ENCODE measurements around the gene LHFPL2.

The LHFPL2 gene

DNA sequence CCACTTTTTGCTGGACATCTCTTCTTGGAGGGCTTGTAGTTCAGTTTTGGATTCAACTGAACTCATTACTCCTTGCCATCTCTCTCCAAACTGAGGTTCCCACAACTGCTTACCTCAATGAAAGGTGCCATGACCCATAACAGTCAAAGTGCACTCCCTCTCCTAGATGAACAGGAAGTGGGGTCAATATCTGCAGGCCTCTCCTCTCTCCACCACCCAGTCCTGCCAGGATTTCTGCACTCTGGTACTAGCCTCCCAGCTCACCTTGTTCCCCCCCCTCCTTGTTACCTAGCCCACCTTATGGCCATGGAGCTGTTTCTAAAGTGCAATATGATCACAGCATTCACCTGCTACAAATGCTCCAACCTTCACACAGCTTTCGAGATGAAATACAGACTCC is 5.9 kb downstream of the LHFPL2 start:
- no peak for DNase-seq

DNA sequence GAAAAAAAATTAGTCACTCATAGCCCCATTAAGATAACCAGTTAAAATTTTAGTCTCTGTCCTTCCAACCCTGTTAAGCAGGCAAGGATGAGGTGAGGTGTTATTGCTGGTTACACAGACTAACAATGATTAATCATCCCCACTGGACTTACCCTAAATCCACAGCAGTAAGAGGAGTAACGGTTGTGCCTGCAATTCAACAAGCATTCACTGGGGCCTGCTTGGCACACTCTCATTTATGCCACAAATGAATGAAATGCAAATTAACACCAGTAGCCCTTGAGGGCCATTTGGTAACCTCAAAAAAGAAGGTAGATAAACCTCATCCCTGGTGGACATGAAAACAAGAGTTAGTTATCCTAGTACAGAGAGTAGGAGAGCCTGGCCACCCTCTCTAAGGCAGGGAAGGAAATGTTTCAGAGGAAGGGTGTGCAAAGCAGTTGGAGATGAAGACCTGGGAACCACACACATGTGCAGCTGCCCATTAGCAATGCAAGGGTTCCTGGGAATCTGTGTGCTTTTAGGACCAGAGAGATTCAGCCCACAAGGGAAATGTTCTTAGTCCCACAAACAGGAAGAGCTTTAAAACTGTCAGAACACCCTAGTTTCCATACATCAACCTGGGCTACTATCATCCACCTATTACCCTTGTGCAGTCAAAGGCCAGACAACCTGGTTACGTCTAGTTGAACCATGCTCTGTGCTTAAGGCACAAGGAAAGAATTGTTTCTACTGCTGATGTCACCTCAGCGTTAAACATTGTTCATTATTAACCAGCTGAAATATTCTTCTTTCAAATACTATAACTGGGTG is 7.7 kb downstream of the LHFPL2 start:
- no peak for DNase-seq

DNA sequence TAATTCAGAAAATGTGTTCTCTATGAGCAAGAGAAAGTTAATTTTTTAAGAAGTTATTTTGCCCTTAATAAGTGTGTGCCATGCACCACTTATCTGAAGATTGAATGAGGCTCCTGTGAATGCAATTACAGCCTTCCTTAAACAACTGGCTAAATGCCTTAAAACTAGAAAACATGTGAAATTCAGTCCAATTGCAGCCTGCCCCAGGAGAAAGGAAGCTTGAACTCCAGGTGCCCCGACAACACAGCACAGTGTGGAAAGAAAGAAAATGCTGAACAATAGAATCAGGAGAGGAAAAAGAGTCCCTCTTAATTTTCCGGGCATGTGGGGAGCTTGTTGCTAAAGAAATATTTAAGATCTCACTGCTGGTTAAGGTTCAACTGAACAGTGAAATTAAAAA is 8.8 kb downstream of the LHFPL2 start:
- no peak for DNase-seq

DNA sequence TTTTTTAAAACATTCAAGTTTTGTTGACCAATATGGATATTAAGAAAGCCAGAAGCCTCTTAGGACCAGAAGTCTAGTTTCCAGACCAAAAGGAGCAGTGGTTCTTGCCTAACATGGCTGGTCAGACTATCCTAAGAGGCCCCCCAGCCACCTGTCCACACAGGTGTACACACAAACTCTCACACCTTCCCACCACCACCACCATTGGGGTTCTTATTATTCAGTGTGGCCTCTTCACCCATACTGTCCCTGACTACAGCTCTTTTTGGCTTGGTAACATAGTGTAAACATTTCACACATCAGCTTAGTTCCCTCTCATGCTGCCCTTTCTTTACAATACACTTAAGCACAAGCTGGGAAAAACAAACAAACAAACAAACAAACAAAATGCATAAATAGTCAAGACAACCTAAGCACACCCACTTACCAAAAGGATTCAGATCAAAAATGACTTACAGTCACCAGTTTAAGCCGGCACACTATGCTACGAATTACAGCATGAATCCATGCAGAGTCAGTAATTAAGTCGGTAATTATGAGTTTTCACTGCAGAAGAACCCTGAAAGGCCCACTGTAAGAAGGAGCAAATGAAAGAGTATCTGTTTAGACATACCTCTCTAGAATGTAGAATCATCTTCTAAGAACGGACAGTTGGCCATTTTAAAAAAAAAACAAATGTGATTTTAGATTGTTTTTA is 9.5 kb downstream of the LHFPL2 start:
- no peak for DNase-seq

DNA sequence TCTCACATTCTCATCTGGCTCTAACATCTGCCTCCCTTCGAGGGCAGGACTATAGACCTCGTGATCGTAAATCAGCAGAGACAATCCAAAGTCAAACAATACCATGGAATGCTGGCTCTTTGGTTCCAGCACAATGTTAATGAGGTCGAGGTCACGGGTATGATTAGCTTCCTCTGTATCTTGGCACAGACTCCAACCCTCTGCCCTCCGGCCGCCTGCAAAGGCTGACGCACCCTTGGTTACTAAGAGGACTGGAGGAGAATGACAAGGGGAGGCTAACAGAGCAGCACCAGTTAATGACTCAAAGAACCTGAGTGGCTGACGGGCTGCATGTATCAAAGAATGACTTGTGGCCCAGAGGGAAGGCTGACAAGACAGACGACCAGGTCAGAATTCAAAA is 10.1 kb downstream of the LHFPL2 start:
- peak in 22 of 56 donors; percentile 5 to 88 (median 24) for DNase-seq

DNA sequence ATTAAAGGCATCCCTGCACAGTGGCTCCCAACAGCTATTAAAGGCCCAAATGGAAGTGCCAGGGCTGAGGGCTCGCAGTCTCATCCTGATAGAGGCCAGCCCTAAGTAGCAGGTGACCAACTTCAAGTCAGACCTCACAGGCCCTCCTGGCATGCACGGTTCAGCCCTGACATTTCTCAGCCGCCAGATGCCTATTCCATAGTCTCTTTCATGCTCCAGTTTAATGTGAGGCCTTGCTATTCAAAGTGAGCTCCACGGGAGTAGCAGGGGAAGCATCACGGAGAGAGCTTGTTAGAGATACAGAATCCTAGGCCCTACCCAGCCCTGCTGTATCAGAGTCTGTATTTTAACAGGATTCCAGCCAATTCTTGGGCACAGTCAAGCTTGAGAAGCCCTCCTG is 11.1 kb downstream of the LHFPL2 start:
- no peak for DNase-seq

DNA sequence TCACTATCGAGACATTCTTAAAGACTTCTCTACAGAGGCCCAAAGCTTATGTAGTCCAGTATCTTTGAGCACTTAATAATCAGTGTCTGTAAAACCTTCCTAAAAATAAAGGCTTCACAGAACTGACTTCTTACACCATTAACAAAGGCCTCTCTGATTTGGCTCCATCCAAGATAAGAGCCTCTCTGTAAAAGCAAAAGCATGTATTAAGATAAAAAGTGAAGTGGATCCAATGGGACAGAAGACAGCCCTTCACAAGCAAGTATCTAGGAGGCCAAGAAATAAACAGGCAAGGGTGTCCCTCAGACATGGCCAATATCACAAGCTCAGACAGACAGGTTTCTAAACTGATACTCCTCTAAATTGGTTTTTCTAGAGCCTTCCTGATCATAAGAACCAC is 11.9 kb downstream of the LHFPL2 start:
- DNase-seq, result no peak

DNA sequence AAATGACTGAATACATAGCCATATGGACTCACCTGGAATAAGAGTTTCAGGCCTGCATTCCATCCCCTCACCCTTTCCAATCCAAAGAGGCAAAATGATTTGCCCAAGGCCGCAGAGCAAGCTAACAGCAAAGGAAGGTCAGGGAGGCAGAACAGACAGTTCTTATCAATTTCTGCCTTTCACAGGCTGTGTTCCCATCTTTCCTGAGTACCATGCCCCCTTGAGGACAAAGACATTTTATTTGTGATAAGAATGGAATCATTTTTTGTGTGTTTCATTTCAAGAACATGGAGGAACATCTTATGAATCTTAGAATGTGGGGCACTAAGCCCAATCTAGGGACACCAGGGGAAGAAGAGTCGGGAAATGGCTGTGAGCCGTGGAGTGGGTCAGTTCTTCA is 13.9 kb downstream of the LHFPL2 start:
- no peak for DNase-seq

DNA sequence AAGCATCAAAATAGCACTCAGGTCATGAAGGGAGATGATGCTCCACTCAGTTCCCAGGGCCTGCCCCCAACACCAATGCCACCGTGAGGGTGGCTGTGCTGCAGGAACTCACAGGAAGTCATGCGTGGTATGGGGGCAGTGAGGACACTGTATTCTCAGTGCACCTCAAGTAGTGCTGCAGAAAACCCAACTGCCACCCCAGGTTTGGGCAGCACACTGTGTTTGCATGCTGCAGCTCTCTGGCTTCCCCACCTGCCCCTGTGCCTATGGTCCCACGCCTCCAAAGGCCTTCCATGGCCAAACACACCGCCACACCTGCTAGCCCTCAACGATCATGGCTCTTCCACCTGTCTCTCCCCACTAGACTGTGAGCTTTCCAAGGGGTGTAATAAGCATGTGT is 14.3 kb downstream of the LHFPL2 start:
- no peak for DNase-seq

DNA sequence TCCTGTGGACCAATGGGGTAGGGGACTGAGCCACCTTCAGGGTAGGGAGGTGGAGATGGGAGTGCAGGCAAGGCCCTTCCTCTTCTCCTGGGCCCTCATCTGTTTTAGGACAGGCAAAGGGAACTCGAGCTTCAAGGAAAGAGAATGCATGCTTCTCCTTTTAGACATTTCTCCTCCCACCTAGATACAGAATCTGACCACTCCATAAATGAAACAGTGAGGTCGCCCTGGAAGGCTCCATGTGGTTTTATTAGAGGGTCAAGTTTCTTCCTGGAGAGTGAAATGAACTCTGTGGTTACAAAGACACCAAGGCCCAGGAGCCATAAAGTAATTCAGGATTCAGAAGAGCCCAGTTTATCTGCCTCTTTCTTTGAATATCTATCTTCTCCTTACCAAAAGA is 14.9 kb downstream of the LHFPL2 start:
- DNase-seq, result no peak

DNA sequence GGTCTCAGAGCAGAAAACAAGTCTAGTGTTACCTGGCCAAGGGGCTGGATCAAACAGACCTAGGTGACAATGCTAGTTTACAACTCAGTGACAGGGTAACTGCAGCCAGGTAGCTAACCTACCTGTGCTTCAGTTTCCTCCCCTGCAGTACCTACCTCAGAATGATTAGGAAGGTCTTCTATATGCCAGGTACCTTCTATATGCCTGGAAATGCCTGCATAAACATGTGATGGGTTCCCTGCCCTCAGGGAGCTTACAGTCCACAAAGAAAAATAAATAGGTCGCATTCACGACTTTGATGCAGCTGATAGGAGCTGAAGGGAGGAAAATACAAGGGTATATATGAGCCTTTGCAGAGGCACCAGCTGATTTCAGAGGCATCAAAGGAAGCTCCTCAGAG is 16.1 kb downstream of the LHFPL2 start:
- DNase-seq, result no peak

DNA sequence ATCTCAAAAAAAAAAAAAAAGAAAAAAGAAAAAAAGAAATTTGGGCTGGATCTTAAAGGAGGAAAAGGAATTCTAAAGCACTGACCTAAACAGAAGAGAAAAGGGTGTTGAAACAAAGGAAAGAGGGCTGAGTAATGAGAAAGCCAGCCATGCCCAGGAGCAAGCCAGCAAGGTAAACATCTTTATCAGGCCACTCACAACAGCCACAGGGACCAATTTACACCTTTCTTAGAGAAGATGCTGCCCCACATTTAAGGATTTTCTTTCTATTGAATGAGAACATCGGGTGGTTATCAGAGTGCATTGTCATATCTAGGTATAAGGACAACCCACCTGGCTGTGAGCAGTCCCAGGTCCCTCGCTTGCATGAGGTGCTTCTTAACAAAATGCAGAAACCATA is 16.6 kb downstream of the LHFPL2 start:
- DNase-seq, result no peak

DNA sequence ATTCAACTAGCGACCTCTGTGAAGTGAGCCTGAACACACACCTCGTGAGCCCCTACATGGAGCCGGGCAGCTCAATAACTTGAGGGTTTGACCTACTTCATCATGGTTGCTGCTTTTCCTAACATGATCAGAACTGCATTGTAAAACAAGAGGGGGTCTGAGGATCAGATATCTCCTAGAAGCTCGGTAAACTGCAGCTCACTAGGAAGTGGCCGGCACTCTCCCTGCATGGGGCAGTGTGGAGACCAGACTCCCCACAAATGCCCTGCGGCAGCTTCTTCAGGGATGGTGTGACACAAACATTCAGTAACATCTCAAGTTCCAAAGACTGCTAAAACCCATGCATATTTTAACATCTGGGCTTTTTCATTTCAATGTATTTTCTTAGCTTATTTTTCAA is 18.5 kb downstream of the LHFPL2 start:
- no peak for DNase-seq

DNA sequence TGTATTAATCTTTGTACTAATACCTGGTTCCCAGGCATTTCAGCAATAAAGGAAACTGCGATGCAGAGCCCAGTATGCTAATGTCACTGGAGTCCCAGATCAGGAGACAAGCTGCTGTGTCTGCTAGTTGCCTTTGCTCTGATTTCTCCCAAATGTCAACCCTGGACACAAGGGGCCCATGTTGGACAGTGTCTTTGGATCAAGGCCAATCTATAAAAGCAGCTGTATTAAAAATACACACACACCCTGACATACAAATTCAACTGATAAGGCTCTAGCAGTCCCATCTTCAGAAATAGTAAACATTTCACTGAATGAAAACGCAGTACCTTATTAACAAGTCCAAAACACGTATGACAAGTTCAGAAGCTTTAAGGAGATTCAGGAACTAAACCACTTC is 18.9 kb downstream of the LHFPL2 start:
- DNase-seq, result no peak

DNA sequence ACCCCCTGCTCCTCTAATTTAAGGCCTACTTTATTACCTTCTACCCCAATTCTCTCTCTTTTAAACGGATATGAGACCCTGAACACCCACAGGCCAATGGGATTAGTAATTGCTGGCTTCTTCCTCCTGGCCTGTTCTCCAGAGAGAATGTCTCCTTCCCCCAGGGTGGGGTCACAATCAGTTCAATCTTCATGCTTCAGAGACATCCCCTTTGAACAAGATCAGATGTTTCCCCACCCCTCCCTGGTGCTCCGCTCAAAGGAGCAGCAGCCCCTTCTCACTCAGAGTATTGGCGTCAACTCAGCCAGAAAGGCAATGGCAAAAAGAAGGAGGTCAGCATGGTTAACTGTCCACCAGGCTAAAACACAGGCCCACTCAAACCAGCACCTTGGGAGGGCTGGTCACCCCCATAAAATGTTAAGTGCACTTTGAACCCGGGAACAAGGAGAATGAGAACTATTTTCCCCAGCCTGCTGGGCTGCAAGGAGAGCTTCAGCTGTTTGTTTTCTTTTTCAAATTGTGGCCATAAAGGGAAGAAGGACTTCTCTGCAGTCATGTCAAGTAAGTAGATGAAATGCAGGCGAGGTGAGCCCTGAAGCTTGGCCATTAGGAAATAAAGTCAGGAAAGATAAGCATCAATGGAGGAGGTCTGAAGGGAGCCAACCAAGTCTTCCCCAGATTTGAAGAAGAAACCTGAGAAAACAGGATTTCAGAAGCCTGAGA is 20.1 kb downstream of the LHFPL2 start:
- DNase-seq, result no peak

DNA sequence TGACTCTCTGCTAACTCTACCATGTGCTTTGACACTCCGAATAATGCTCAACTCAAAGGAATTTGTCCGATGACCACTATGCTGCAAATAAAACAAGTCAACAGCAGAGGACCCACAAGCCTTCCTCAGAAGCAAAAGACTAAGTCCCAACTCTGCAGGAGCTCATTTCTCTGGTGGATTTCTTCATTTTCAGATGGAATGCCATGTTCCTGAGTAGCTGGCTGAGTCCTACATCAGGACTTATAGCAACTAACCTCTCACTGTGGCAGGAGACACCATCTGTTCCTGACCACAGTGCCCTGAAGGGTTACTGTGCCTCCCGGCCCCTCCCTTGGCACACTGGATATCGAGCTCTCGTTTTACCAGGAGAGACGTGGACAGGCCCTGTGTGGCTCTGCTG is 20.8 kb downstream of the LHFPL2 start:
- no peak for DNase-seq

DNA sequence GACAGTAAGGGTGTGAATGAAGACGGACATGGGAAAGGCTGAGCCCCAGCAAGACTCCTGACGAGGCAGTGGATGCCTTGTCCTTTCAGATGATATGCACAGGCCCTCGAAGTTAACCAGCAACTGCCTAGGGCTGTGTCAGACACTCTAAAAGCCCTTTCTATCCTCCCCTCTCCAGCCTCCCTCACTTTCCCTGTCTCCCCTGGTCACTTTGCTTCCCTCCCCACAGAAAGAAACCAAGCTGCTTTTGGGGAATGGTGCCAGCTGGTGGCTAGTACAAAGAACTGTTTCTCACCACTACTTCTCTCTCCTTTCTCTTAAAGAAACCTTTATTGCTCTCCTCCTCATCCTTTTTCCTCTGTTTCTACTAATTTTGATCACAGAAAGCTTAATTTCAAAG is 21.4 kb downstream of the LHFPL2 start:
- DNase-seq, result peak in 10 of 56 donors; percentile 9 to 37 (median 22)

DNA sequence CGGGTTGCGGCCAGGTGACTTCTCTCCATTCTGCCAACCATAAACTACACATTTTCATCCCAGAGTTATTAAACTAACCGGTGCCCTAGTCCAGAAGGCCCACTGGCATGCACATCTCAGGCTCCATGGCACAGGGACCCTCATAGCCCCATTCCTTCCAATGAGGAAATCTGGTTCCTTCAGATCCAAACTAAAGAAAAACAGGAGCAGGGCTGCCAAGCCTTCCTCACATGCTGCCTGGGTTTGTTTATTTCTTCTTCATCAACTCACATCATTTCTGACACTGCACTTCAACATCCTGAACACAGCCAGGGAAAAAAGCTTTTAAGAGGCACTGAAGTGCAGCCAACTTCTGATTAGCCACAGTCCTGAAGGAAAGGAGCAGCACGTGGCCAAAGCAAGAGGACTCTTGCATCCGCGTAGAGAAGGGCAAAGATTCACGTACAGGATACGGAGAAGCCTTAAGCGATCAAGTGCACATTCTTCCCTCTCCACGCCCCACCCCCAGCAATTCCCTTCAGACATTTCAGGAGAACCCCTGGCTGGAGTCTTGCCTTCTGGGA is 22.5 kb downstream of the LHFPL2 start:
- DNase-seq, result no peak

DNA sequence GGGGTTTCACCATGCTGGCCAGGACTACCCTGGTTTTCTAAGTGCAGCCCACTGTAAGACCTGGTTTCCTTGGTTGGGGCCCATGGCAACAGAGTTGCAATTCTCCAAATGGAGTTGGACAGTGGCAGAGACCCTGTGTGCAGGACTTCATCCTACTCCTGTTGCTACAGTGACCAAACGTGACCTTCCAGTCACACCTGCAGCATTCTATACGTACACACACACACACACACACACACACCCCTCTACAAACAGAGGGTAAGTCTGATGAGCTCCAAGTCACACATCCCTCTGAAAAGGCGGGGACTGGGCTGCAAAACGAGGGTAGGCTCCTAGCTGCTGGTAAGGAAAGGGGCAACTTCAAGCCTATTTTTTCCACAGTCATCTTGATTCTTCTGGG is 23.6 kb downstream of the LHFPL2 start:
- DNase-seq, result no peak

DNA sequence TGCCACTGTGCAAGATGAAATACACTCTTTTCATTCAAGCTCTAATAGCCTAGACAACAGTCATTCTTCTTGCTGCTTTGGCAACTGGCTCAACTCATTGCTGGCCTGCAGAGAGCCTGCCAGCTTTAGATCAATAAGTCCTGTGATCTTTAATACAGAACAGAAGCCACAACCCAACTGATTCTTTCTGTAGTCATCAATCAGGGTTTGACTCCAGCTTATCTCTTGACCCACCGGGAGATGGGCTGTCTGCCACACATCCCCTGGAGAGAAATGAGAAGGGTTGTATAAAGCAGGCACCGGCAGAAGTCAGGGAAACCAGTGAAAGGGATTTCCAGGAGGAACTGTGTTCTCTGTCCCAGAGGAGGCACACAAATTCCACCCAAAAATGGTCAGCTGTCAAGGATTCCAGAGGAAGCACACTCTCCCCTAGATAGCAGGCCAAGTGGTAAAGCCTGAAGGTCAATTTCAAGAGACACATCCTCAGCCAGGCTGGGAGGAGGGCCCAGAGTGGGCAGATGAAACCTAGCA is 24.5 kb downstream of the LHFPL2 start:
- DNase-seq, result peak in 2 of 56 donors; percentile 10 to 19

DNA sequence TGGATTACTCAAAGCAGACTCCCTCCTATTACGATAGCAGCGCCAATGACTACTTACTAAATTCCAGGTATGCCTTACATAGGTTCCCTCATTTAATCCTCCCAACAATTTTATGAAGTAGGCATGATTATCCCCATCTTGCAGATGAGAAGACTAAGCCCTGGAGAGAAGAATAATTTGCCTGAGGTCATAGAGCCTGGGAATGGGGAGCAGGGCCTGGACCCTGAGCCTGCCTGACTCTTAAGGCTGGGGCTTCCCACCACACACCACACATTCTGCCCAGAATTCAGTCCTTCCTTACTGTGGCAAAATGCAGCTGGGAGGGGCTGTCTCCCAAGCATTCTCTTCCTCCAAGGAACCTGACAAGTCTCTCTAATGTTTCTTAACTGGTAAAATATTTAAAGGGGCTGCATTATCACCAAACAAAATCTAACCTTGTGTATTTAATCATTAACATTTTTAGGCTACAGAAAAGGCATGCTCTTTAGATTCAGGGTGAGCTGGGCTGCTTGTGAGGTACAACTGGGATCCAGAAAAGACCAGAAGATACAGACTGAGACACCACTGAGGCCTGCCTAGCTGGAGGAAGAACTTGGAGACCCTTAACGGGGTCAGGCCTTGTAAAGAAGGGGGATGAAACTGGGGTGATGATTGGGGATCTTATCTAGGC is 26.1 kb downstream of the LHFPL2 start:
- no peak for DNase-seq

All from amygdala (tissue), 56 donors.